ENCODE data around the gene PPP6R2.

The PPP6R2 gene

GRCh38 chr22:50483977-50484853 lies 141.1 kb downstream of the PPP6R2 start:
- no peak for DNase-seq
- intact Hi-C loops (cut with DNase I): no loop called here

DNA sequence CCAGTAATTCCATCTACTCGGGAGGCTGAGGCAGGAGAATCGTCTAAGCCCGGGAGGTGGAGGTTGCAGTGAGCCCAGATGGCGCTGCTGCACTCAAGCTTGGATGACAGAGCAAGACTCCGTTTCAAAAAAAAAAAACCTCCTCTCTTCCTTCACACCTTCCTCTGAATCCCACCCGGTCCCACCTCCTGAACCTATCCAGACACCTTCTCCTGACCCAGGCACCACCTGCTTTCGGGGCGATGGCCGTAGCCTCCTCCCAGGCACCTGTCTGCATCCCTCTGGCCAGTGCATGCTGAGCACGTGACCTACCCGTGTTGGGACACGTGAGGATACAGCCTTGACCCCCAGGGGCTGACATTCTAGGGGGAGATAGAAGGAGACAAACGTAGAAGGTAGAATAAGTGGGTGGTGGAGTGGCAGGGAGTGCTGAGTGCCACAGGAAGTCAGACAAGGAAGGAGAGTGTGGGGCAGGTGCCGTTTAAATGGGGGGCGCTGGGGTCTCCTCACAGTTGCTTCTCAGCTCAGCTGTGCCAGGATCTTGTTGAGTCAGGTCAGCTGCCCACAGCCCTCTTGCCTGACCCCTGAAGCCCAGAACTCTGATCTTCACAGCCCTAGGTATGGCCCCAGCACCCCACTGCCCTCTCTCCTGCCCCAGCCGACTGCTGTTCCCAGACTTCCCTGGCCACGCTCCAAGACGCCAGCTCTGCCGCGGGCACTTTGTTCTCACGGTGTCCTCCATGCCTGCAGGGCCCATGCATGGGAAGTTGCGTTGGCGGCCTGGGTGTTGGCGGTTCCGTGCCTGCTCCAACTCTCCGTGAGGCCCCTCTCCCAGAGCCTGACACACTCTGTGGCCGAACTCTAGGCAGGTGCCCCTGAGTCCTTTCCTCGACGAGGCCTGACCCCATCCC lies 142.3 kb downstream of the PPP6R2 start:
- DNase-seq: no peak
- intact Hi-C loops (cut with DNase I): no loop called here

DNA sequence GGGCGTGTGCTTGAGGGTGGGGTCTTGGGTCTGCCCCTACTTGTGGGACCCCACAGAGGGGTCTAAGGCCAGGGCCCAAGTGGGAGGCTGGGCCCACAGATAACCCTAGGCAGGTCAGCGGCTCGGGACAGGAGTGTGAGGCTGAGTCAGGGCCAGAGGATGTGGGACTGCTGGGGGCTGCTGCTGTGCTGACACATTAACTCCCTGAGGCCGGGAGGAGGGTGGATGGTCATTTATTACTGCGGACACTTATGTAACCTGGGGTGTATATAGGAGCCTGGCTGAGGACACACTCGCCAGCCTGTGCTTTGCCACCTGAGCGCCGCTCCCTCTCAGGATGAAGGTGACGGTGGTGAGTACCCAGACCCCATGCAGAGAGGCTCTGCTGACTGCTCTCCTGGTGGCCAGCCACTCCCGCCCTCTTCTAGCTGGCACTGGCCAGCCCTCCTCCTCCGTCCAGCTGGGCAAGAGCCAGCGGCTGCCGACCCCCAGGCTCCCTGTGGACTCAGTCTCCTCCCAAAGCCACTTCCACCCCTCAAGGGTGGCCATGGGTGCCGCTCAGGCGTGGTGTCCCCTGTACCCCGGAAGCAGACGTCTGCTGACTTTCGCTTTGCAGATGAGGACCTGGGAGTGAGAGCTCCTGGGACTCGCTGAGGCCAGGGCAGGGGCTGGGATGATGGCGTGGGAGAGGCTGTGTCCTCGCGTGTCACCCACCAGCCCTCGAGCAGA lies 143.6 kb downstream of the PPP6R2 start, which contains the start of gene MIOX:
Gene MIOX (plus strand): TSS at position 299 of the 729 bp plus-strand sequence. CDS start 39 bp downstream, at position 338.
- intact Hi-C loops (cut with DNase I): no loop called here
- DNase-seq: no peak

DNA sequence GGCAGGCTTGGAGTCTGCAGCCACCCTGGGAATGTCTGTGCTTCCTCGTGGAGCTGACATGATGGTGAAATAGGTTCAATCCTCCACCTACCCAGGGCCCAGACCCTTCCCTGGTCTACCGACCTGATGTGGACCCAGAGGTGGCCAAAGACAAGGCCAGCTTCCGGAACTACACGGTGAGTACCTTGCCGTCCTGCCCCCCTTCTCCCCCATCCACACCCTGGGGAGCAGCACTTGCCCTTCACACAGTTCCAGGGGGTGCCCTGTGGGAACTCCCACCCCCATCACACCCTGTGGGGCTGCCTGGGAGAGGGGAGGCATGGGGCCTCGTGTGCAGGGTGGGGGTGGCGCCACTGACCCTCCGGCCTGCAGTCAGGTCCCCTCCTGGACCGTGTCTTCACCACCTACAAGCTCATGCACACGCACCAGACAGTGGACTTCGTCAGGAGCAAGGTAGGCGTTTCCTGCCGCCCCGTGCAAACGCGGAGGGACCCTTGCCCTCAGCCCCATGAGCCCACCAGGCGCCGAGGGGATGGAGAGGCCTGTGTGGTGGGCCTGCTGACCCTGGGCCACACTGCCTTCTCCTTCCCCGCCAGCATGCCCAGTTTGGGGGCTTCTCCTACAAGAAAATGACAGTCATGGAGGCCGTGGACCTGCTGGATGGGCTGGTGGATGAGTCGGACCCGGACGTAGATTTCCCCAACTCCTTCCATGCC lies 144.3 kb downstream of the PPP6R2 start:
- intact Hi-C loops (cut with DNase I): no loop called here
- no peak for DNase-seq

- intact Hi-C loops (cut with DNase I): no loop called here
- DNase-seq: no peak
Measured at GRCh38 chr22:50488006-50488677, 145.0 kb downstream of the PPP6R2 start.

- intact Hi-C loops (cut with DNase I): no loop called here
- DNase-seq: no peak
Measured at GRCh38 chr22:50488886-50489285, 145.8 kb downstream of the PPP6R2 start.

DNA sequence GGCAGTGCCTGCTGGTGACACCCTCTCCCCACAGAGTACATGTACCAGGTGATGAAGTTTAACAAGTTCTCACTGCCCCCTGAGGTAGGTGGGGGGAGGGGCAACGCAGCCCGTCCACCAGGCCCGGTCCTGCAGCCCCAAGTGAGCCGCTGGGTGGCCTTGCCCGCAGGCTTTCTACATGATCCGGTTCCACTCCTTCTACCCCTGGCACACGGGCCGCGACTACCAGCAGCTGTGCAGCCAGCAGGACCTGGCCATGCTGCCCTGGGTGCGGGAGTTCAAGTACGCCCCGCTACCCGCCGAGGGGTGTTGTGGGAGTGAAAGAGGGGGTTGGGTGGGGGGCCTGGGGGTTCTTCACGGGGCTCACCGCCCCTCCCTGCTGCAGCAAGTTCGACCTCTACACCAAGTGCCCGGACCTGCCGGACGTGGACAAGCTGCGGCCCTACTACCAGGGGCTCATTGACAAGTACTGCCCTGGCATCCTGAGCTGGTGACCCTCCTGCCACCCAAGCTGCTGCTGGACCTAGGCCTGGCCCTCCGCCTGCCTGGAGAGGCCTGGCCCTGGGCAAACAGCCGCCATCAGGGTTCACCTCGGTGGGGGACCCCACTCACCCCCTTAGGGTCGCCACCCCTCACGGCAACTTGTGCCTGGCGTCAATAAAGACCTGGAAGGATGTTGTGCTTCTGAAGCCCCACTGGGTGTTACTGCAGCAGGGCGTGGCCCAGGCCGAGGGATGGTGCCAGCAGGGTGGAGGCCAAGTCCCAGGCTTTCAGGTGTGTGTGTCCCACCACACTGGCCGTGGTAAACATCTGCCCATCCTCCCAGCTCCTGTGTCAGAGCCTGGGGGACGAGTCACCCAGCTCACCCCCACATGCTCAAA lies 146.5 kb downstream of the PPP6R2 start:
- intact Hi-C loops (cut with DNase I): no loop called here
- DNase-seq: no peak

GRCh38 chr22:50490531-50491308 lies 147.6 kb downstream of the PPP6R2 start:
- intact Hi-C loops (cut with DNase I): no loop called here
- no peak for DNase-seq

Measured in head of caudate nucleus (tissue), 42 donors.